HFF-Myc (cell line): Measurements from ENCODE around the gene APBA2.

Source experiments
- DNase-seq: peaks from one replicate; pipeline ENCODE4 v3.0.0-alpha.2; 2011; ENCODE audit warnings: low read depth; ENCODE audit errors: extremely low read depth
- H3K4me3 ChIP-seq: replicated peaks from 2 replicates; pipeline ENCODE4 v1.5.1; 2011; ENCODE audit warnings: low read depth, mild to moderate bottlenecking, control low read depth, low read length
- TF ChIP-seq, protein P1 (sequence below): IDR thresholded peaks from 2 replicates; pipeline ENCODE4 v1.5.1; 2012; ENCODE audit warnings: mild to moderate bottlenecking, low read depth, low read length, control low read depth; ENCODE audit errors: missing control alignments

Gene APBA2

DNA sequence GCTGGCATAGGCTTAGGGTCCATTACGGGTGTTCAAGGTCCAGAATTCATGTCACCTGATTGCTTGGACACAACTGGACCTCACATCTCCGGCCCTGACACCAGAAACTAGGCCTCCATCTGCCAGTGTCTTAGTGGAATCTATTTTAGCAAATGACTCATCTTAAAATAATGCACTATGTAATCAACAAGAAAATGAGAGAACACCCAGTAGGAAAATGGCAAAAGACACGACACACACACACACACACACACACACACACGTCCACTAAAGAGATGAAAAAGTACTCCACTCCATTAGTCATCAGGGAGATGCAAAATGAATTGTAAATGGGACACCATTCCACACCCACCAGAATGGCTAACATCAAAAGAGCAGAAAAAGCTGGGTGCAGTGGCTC is 11.2 kb downstream of the APBA2 start:
- H3K4me3 ChIP-seq = no peak overlapping the region
- DNase-seq = peak; percentile 79

DNA sequence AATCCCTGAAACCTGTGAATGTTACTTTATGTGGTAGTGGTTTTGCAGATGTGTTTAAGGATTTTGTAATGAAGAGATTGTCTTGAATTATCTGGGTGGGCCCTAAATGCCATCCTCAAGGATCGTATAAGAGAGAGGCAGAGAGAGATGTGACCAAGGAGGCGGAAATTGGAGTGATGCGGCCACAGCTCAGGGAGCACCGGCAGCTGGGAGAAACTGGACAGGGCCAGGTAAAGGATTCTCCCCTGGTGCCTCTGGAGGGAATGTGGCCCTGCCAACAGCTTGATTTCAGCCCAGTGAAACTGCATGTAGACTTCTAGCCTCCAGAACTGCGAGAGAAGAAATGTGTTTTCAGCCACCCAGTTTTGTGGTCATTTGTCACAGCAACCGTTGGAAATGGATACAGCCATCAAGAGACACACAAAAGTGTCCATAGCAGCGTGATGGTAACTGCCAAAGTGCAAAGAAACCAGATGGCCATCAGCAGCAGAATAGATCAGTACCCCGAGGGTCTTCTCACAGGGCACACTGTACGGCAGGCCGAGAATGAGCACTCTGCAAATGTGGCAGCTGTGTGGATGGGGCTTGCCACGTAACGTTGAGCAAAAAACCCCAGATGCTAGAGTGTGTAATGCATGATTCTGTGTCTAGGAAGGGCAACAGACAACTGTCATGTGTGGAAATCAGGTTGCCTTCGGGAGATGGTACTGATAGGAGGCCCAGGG is 12.2 kb downstream of the APBA2 start:
- TF ChIP-seq, protein P1, sequence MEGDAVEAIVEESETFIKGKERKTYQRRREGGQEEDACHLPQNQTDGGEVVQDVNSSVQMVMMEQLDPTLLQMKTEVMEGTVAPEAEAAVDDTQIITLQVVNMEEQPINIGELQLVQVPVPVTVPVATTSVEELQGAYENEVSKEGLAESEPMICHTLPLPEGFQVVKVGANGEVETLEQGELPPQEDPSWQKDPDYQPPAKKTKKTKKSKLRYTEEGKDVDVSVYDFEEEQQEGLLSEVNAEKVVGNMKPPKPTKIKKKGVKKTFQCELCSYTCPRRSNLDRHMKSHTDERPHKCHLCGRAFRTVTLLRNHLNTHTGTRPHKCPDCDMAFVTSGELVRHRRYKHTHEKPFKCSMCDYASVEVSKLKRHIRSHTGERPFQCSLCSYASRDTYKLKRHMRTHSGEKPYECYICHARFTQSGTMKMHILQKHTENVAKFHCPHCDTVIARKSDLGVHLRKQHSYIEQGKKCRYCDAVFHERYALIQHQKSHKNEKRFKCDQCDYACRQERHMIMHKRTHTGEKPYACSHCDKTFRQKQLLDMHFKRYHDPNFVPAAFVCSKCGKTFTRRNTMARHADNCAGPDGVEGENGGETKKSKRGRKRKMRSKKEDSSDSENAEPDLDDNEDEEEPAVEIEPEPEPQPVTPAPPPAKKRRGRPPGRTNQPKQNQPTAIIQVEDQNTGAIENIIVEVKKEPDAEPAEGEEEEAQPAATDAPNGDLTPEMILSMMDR = no peak
- DNase-seq = no peak
- H3K4me3 ChIP-seq = no peak overlapping the region

More for the DNA sequence above, 11.2 kb downstream of the APBA2 start:
- TF ChIP-seq, protein P1 = no peak

DNA sequence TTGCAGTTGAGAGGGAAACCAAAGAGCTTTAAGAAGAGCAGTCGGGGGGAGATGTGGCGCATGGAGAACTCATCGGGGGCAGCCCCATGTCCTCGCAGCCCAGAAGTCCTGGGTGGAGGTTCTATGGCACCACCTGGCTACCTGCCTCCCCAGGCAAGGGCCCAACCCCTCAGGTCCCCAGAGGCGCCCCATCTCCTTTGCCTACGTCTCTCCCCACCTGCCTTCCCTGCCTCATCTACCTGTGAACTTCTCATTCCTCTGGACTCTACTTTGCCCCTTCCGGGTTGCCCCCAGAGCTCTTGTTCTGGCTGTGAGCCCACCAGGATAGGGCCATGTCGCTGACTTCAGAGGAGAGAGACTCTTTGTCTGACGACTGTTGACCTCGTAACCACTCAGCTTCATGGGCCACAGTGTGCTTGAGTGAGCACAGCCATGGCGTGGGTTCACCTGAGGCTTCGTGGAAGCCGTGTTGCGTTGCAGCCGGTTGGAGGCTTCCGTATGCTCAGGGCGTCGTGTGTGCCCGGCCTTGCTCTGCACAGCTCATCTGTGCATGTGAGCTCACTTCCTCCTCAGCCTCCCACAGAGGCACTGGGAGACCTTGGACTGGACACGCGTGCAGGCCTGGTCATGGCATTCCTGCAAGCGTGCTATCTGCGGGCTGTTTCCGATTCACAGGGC is 13.4 kb downstream of the APBA2 start:
- no peak overlapping the region for H3K4me3 ChIP-seq
- DNase-seq = no peak
- TF ChIP-seq, protein P1 = no peak

DNA sequence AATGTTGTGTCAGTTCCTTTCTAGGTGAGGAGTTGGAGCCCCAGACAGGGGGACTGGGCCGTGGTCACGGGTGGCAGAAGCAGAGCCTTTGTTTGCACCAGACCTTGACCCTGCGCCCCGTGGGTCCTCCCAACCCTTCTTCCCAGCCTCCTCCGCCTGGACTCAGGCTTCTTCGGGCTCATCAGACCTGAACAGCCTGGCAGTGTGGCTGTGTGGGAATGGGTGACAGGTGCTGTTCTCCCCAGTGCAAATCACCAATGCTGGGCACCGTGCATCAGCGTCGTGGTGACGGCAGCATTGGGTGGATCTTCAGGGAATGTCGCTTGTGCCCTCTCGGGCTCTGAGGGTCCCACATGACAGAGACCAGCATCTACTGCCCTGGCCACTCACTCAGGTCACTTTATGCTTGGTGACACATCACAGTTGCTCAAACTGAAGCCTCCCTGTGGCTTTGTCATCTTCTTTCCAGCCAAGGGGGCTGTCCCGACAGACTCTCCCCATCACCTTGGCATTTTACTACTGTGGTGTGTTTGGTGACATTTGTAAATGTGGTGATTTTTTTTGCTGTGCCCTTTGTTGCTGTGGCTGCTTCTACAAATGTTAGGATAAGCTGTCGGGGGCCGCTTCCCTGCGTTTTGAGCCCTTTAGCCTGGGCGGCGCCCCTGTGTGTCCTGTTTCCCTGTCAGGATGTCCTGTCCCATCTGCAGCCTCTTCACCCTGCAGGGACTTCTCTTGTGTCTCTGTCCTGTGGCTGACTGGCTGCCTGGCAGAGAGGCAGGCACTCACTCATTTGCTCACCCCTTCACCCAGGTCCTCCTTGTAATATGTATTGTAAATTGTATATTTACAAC is 14.5 kb downstream of the APBA2 start:
- TF ChIP-seq, protein P1 = no peak
- DNase-seq = no peak
- no peak overlapping the region for H3K4me3 ChIP-seq

DNA sequence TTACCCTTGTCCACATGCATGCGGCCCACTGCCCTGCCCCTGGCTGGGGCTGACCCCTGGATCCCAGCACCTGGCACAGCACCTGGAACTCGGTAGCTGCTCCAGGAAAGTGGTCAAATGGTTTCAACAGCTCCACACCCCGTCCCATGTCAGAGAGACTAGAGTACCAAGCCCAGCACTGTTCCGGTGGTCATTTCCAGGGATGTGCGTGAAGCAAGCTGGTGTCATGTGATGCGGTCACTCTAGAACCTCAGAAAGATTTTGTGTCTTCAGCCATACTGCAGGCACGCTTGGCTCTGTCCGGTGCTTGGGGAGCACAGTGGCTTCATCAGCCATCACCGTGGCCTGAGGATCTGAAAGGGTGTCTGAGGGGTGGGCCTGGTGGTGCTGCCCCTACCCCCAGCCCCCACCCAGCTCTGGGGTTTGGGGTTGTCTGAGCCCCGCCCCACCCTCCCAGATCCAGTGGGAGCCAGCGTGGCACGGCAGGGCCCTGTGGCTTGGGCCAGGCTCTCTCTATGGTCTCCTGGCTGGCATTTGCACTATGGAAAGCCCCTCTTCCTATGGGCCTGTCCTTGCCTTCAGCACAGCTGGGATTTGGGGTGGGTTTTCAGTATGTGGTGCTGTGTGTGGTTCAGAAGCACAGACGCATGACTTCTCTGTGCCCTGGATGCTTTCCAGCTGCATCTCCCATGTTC is 15.3 kb downstream of the APBA2 start:
- no peak overlapping the region for H3K4me3 ChIP-seq
- DNase-seq = no peak
- TF ChIP-seq, protein P1 = no peak

DNA sequence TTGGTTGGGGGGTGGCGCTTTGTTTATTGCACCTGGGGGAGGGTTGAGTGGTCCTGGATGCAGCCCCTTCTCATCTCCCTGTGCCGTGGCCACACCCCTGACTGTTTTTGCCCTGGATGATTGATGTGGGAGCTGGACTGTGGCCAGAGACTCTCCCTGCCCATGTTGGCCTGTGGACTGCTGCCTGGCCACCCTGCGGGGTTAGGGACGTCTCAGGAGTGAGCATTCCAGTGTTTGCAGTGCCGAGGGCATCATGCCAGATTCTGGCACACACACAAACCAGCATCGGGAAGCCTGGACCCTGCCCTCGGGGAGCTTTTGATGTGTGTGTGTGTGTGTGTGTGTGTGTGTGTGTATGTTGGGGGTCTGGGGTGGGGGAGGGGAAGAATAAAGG is 15.8 kb downstream of the APBA2 start:
- DNase-seq = no peak
- TF ChIP-seq, protein P1 = no peak
- no peak overlapping the region for H3K4me3 ChIP-seq
